ENCODE data around the gene PPFIA2. TPM values are rescaled to one million over a fixed set of nuclear protein-coding genes. Genes with fewer than 3 reads are reported as not detected.

The PPFIA2 gene
- polyA plus RNA-seq, 1 donor (not counting 4 experiments of a cell fraction or from before 2014, with no cell fraction given) = not detected

DNA sequence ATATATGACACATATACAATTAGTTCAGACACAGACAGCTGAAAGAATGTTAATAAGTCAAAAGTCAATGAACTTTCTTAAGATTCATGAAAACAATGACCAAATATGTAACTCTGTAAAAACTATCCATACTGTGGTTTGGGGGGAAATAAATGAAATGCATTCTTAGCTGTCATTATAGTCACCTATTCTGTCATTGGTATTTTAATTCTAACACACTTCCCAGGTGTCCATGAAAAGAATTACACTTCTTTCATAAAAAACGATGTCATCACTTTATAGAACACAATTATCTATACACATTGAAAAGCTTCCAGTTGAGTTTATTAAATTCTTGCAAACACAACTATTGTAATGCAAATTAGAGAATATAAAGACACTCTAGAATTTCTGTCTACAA, 35.8 kb downstream of the PPFIA2 start:
- Histone ChIP-seq H3K27ac (ENCODE audit: control insufficient read depth, insufficient read depth, low read length) (no peak overlapping the region), H3K4me2 (ENCODE audit: control insufficient read depth, extremely low read depth, insufficient read depth, low read depth, low read length) (no peak overlapping the region), H3K79me2 (ENCODE audit: control insufficient read depth, insufficient read depth, low read length) (no peaks in the 10 kb centered on the region), H3K9me3 (ENCODE audit: control insufficient read depth, low read depth, low read length) (no peaks in the 10 kb centered on the region), H2AFZ (ENCODE audit: control insufficient read depth, low read length) (no peak overlapping the region), H3K4me1 (ENCODE audit: control insufficient read depth, extremely low read depth, insufficient read depth, low read length) (no peaks in the 10 kb centered on the region), H3K27me3 (ENCODE audit: control insufficient read depth, extremely low read depth, insufficient read depth, low read length) (no peaks in the 10 kb centered on the region), H3K36me3 (ENCODE audit: control insufficient read depth in 2 of 2, extremely low read depth in 1 of 2, insufficient read depth in 2 of 2, low read length in 2 of 2) (no peaks in the 10 kb centered on the region), H3K9me1 (ENCODE audit: control insufficient read depth, extremely low read depth, insufficient read depth, low read length) (no peaks in the 10 kb centered on the region), H3K9ac (ENCODE audit: control insufficient read depth, extremely low read depth, insufficient read depth, low read length) (no peak overlapping the region), H3K4me3 (ENCODE audit: control insufficient read depth in 2 of 3, extremely low read depth in 1 of 3, insufficient read depth in 2 of 3, low read depth in 1 of 3, low read length in 3 of 3) (no peak overlapping the region), H4K20me1 (ENCODE audit: control insufficient read depth, extremely low read depth, insufficient read depth, low read length) (no peaks in the 10 kb centered on the region)
- no peak for DNase-seq (ENCODE audit: low read depth, low spot score)
- FAIRE-seq = no peak
- TF ChIP-seq, protein P1, sequence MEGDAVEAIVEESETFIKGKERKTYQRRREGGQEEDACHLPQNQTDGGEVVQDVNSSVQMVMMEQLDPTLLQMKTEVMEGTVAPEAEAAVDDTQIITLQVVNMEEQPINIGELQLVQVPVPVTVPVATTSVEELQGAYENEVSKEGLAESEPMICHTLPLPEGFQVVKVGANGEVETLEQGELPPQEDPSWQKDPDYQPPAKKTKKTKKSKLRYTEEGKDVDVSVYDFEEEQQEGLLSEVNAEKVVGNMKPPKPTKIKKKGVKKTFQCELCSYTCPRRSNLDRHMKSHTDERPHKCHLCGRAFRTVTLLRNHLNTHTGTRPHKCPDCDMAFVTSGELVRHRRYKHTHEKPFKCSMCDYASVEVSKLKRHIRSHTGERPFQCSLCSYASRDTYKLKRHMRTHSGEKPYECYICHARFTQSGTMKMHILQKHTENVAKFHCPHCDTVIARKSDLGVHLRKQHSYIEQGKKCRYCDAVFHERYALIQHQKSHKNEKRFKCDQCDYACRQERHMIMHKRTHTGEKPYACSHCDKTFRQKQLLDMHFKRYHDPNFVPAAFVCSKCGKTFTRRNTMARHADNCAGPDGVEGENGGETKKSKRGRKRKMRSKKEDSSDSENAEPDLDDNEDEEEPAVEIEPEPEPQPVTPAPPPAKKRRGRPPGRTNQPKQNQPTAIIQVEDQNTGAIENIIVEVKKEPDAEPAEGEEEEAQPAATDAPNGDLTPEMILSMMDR (optimal IDR thresholded peaks at IDR 0.05 in 1 of 3, IDR thresholded peaks at IDR 0.05 in 1 of 3, conservative IDR thresholded peaks at IDR 0.05 in 1 of 3; ENCODE audit: extremely low read depth in 1 of 3, insufficient read depth in 2 of 3, low read length in 3 of 3) = no peak
- TF ChIP-seq EZH2 (IDR thresholded peaks at IDR 0.05; ENCODE audit: low read length) = no peak
- dilution Hi-C loops (cut with MboI; ENCODE audit: extremely low pct_ligation_motif_present, low sequenced_read_pairs) = no loop called here

- Histone ChIP-seq H3K79me2 (ENCODE audit: control insufficient read depth, insufficient read depth, low read length) (no peaks in the 10 kb centered on the region), H3K27me3 (ENCODE audit: control insufficient read depth, extremely low read depth, insufficient read depth, low read length) (no peaks in the 10 kb centered on the region), H3K9me3 (ENCODE audit: control insufficient read depth, low read depth, low read length) (no peaks in the 10 kb centered on the region), H3K36me3 (ENCODE audit: control insufficient read depth in 2 of 2, extremely low read depth in 1 of 2, insufficient read depth in 2 of 2, low read length in 2 of 2) (no peaks in the 10 kb centered on the region), H2AFZ (ENCODE audit: control insufficient read depth, low read length) (no peak overlapping the region), H3K9me1 (ENCODE audit: control insufficient read depth, extremely low read depth, insufficient read depth, low read length) (no peaks in the 10 kb centered on the region), H3K4me2 (ENCODE audit: control insufficient read depth, extremely low read depth, insufficient read depth, low read depth, low read length) (no peak overlapping the region), H3K4me3 (ENCODE audit: control insufficient read depth in 2 of 3, extremely low read depth in 1 of 3, insufficient read depth in 2 of 3, low read depth in 1 of 3, low read length in 3 of 3) (no peak overlapping the region), H3K9ac (ENCODE audit: control insufficient read depth, extremely low read depth, insufficient read depth, low read length) (no peak overlapping the region), H3K4me1 (ENCODE audit: control insufficient read depth, extremely low read depth, insufficient read depth, low read length) (no peaks in the 10 kb centered on the region), H3K27ac (ENCODE audit: control insufficient read depth, insufficient read depth, low read length) (no peak overlapping the region), H4K20me1 (ENCODE audit: control insufficient read depth, extremely low read depth, insufficient read depth, low read length) (no peaks in the 10 kb centered on the region)
- FAIRE-seq (no peak), DNase-seq (ENCODE audit: low read depth, low spot score) (no peak)
- dilution Hi-C loops (cut with MboI; ENCODE audit: extremely low pct_ligation_motif_present, low sequenced_read_pairs) = no loop called here
- no peak for TF ChIP-seq EZH2 (IDR thresholded peaks at IDR 0.05; ENCODE audit: low read length)
- TF ChIP-seq, protein P1 (optimal IDR thresholded peaks at IDR 0.05 in 1 of 3, IDR thresholded peaks at IDR 0.05 in 1 of 3, conservative IDR thresholded peaks at IDR 0.05 in 1 of 3; ENCODE audit: extremely low read depth in 1 of 3, insufficient read depth in 2 of 3, low read length in 3 of 3) = no peak
Measured at GRCh38 chr12:81722004-81722403, 37.1 kb downstream of the PPFIA2 start.
